HG03045 (cell line): ENCODE results near the gene ZNF678.
A peak's percentile ranks its signal among the peaks of the same experiment; 100 is the strongest.

Experiments used
- ATAC-seq: cut with Tn5 transposase; IDR thresholded peaks from one replicate; pipeline ENCODE4 v1.9.1; 2021; ENCODE audit warnings: mild to moderate bottlenecking, moderate library complexity; ENCODE audit not compliant: unreplicated experiment

Gene ZNF678

GRCh38 chr1:227563324-227564201 lies at the start of gene ZNF678:
Gene ZNF678 (plus strand): TSS chr1:227563556. CDS start chr1:227650992, 87,436 bp downstream.
- peak; percentile 97 for ATAC-seq

- ATAC-seq: no peak
Measured at GRCh38 chr1:227518876-227519275, 44.5 kb upstream of the ZNF678 start.

- no peak for ATAC-seq
Measured at GRCh38 chr1:227521782-227522181, 41.6 kb upstream of the ZNF678 start.

- ATAC-seq: no peak
Measured at GRCh38 chr1:227526524-227526923, 36.8 kb upstream of the ZNF678 start.

- ATAC-seq: no peak
Measured at GRCh38 chr1:227532019-227532619, 31.2 kb upstream of the ZNF678 start.

- ATAC-seq: no peak
Measured at GRCh38 chr1:227540170-227541098, 22.9 kb upstream of the ZNF678 start.

GRCh38 chr1:227541129-227541528 lies 22.2 kb upstream of the ZNF678 start:
- ATAC-seq: no peak

GRCh38 chr1:227541796-227542152 lies 21.6 kb upstream of the ZNF678 start:
- peak; percentile 3 for ATAC-seq

GRCh38 chr1:227542153-227543120 lies 20.9 kb upstream of the ZNF678 start:
- ATAC-seq: peak; percentile 97

- ATAC-seq: no peak
Measured at GRCh38 chr1:227543283-227544066, 19.9 kb upstream of the ZNF678 start.

GRCh38 chr1:227544067-227545050 lies 19.0 kb upstream of the ZNF678 start:
- ATAC-seq: no peak

- no peak for ATAC-seq
Measured at GRCh38 chr1:227545361-227545760, 18.0 kb upstream of the ZNF678 start.

- ATAC-seq: no peak
Measured at GRCh38 chr1:227546059-227546458, 17.3 kb upstream of the ZNF678 start.

GRCh38 chr1:227546598-227547309 lies 16.6 kb upstream of the ZNF678 start:
- no peak for ATAC-seq

- ATAC-seq: no peak
Measured at GRCh38 chr1:227547310-227548118, 15.8 kb upstream of the ZNF678 start.

- ATAC-seq: no peak
Measured at GRCh38 chr1:227548119-227548397, 15.3 kb upstream of the ZNF678 start.

- ATAC-seq: no peak
Measured at GRCh38 chr1:227548448-227548847, 14.9 kb upstream of the ZNF678 start.
